DOHH2 (cell line): ENCODE data around the gene ANXA3.

ENCODE experiments used
- EZH2phosphoT487 ChIP-seq: fragments of 200-600 bp; sonication (generic); IDR thresholded peaks from 2 replicates; pipeline ENCODE4 v1.6.1; 2017; ENCODE audit warnings: borderline replicate concordance, mild to moderate bottlenecking, antibody characterized with exemption, low read length, moderate library complexity, mixed read lengths
- TF ChIP-seq, protein P1 (sequence below): fragments of 200-600 bp; sonication (generic); IDR thresholded peaks from one replicate; pipeline ENCODE4 v1.5.1; 2014; ENCODE audit warnings: antibody characterized with exemption, mild to moderate bottlenecking, low read depth, low read length; ENCODE audit not compliant: poor library complexity, severe bottlenecking

DNA sequence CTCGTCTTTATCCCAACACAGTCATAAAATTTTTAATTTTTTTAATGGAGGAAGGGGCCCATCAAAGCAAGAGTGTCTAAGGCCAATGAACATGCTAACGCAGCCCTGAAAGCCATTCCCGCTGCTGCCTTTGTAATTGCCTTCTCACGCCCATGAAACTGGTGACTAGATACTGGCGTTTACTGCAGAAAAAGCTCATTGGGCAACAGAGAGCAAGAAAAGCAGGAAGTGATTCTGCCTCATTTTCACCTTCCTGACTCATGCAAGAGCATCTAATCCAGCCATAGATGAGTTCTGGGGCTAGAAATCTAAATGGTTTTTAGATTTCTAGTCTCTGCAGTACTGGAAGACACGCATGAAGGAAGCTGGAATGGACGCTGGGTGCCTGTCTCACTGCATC, 72.5 kb downstream of the ANXA3 start:
- TF ChIP-seq EZH2phosphoT487: no peak
- TF ChIP-seq, protein P1, sequence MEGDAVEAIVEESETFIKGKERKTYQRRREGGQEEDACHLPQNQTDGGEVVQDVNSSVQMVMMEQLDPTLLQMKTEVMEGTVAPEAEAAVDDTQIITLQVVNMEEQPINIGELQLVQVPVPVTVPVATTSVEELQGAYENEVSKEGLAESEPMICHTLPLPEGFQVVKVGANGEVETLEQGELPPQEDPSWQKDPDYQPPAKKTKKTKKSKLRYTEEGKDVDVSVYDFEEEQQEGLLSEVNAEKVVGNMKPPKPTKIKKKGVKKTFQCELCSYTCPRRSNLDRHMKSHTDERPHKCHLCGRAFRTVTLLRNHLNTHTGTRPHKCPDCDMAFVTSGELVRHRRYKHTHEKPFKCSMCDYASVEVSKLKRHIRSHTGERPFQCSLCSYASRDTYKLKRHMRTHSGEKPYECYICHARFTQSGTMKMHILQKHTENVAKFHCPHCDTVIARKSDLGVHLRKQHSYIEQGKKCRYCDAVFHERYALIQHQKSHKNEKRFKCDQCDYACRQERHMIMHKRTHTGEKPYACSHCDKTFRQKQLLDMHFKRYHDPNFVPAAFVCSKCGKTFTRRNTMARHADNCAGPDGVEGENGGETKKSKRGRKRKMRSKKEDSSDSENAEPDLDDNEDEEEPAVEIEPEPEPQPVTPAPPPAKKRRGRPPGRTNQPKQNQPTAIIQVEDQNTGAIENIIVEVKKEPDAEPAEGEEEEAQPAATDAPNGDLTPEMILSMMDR: no peak
